GM23338 (cell line): ENCODE measurements around the gene BMF.

Source experiments
- CREB1 ChIP-seq: fragments of 250-450 bp; sonication (Bioruptor Pico); IDR thresholded peaks from 2 replicates; pipeline ENCODE4 v1.5.0; 2020; ENCODE audit warnings: low read depth, mild to moderate bottlenecking, moderate library complexity
- CTCF ChIP-seq, 2 experiments: fragments of 200-600 bp in 1 of 2; sonication (generic) in 1 of 2; conservative IDR thresholded peaks; 2 replicates each; pipeline versions ENCODE4 v1.5.1 to v1.6.1; 2016 to 2017; ENCODE audit warnings: antibody characterized with exemption in 2 of 2, low read depth in 2 of 2, mild to moderate bottlenecking in 2 of 2, moderate library complexity in 1 of 2
- ETS1 ChIP-seq: IDR thresholded peaks from 2 replicates; pipeline ENCODE4 v1.6.1; 2016; ENCODE audit warnings: antibody characterized with exemption
- EZH2 ChIP-seq: fragments of 200-600 bp; sonication (generic); IDR thresholded peaks from one replicate; pipeline ENCODE4 v1.8.0; 2017; ENCODE audit warnings: antibody characterized with exemption, mild to moderate bottlenecking, low read depth; ENCODE audit not compliant: unreplicated experiment
- EZH2phosphoT487 ChIP-seq: fragments of 200-600 bp; sonication (generic); IDR thresholded peaks from one replicate; pipeline ENCODE4 v1.8.1; 2018; ENCODE audit warnings: antibody characterized with exemption; ENCODE audit not compliant: unreplicated experiment
- JUNB ChIP-seq: IDR thresholded peaks from one replicate; pipeline ENCODE4 v1.6.1; 2016; ENCODE audit warnings: antibody characterized with exemption; ENCODE audit not compliant: unreplicated experiment
- POLR2AphosphoS5 ChIP-seq: IDR thresholded peaks from 2 replicates; pipeline ENCODE4 v1.6.1; 2016; ENCODE audit warnings: antibody characterized with exemption, low read depth
- REST ChIP-seq: IDR thresholded peaks from one replicate; pipeline ENCODE4 v1.6.1; 2018; ENCODE audit warnings: antibody characterized with exemption; ENCODE audit not compliant: unreplicated experiment
- ZNF462 ChIP-seq: fragments of 250-450 bp; sonication (Bioruptor Pico); IDR thresholded peaks from 2 replicates; pipeline ENCODE4 v1.5.0; 2020; ENCODE audit warnings: mild to moderate bottlenecking, moderate library complexity

GRCh38 chr15:40136470-40137302, 28.0 kb upstream of the BMF start:
- TF ChIP-seq CTCF (conservative IDR thresholded peaks at IDR 0.05; ENCODE audit: low read depth in 2 of 2) (no peak), EZH2 (no peak), REST (no peak), POLR2AphosphoS5 (no peak), ETS1 (no peak), EZH2phosphoT487 (no peak), JUNB (no peak), ZNF462 (CRISPR knock-in tag) (no peak), CREB1 (CRISPR knock-in tag) (no peak)
